ENCODE data around the gene CTNNBIP1.

The CTNNBIP1 gene

GRCh38 chr1:9889411-9889810, 20.7 kb downstream of the CTNNBIP1 start:
- no peak overlapping the region for H4K91ac ChIP-seq (ENCODE audit: low read depth, low read length)
- no peak overlapping the region for H2BK12ac ChIP-seq (ENCODE audit: low read length)
- no peak overlapping the region for H4K8ac ChIP-seq (ENCODE audit: low read depth, low read length)
- H3K18ac ChIP-seq (ENCODE audit: low read length) = no peak overlapping the region
- no peak overlapping the region for H2AFZ ChIP-seq (ENCODE audit: insufficient read depth, low read length, poor library complexity)
- no peaks in the 10 kb centered on the region for H3K79me2 ChIP-seq (ENCODE audit: control insufficient read depth, insufficient read depth, low read length, poor library complexity)
- H3K23ac ChIP-seq (ENCODE audit: low read length) = no peak overlapping the region
- peaks cover 3% of the 10 kb centered on the region in 2 experiments for H3K36me3 ChIP-seq (ENCODE audit: control insufficient read depth in 1 of 2, insufficient read depth in 2 of 2, low read length in 2 of 2)
- no peak overlapping the region for H2AK5ac ChIP-seq (ENCODE audit: low read length)
- H3K9ac ChIP-seq (ENCODE audit: low read length) = no peak overlapping the region
- no peaks in the 10 kb centered on the region for H3K27me3 ChIP-seq (ENCODE audit: insufficient read depth, low read length)
- no peak overlapping the region for H2BK120ac ChIP-seq (ENCODE audit: insufficient read depth, low read length, poor library complexity)
- peak overlapping the region; percentile 65 for H3K27ac ChIP-seq (ENCODE audit: low read depth, low read length)
- H3K14ac ChIP-seq (ENCODE audit: low read length) = no peak overlapping the region
- no peak for DNase-seq
- H3K4me1 ChIP-seq (ENCODE audit: control insufficient read depth in 1 of 2, insufficient read depth in 2 of 2, low read length in 2 of 2) = peaks cover 22 to 34% of the 10 kb centered on the region in 2 experiments
- H2BK5ac ChIP-seq (ENCODE audit: low read depth, low read length, poor library complexity) = no peak overlapping the region
- peaks cover 10% of the 10 kb centered on the region for H3K79me1 ChIP-seq (ENCODE audit: low read length)
- no peak overlapping the region for H3K4me2 ChIP-seq (ENCODE audit: low read length)
- no peak overlapping the region for H3K4ac ChIP-seq (ENCODE audit: low read depth, low read length)
- no peaks in the 10 kb centered on the region for H3K9me3 ChIP-seq (ENCODE audit: insufficient read depth, low read depth, low read length)
- H4K12ac ChIP-seq (ENCODE audit: low read depth, low read length) = no peak overlapping the region
- WGBS (ENCODE audit: extremely low coverage, insufficient coverage, insufficient read length) = no CpG with 5 or more reads among the region's 8 CpGs
- H3K4me3 ChIP-seq (ENCODE audit: low read depth, low read length) = no peak overlapping the region

DNA sequence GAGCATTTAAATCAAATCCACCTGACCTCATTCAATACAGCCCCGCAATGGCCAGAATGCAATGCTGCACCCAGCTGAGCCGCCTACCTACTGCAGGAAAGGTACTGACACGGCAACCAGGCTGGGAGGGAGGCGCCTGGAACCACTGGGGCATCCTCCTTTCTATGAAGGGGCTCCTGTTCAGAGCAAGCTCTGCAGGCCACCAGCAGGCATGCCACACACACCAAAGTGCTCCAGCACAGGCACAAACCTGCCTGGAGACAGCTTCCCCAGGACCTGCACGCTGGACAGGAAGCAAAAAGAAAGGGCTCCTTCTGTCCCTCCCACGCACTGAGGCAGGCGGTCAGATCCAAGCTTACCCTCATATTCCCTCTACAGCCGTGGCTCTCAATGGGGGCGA, 21.2 kb downstream of the CTNNBIP1 start:
- H3K4me2 ChIP-seq (ENCODE audit: low read length) = no peak overlapping the region
- H3K36me3 ChIP-seq (ENCODE audit: control insufficient read depth in 1 of 2, insufficient read depth in 2 of 2, low read length in 2 of 2) = peaks cover 3% of the 10 kb centered on the region in 2 experiments
- H3K79me2 ChIP-seq (ENCODE audit: control insufficient read depth, insufficient read depth, low read length, poor library complexity) = no peaks in the 10 kb centered on the region
- no peak for DNase-seq
- H3K27ac ChIP-seq (ENCODE audit: low read depth, low read length) = no peak overlapping the region
- H3K18ac ChIP-seq (ENCODE audit: low read length) = no peak overlapping the region
- no peak overlapping the region for H3K4ac ChIP-seq (ENCODE audit: low read depth, low read length)
- no peak overlapping the region for H2AFZ ChIP-seq (ENCODE audit: insufficient read depth, low read length, poor library complexity)
- H3K23ac ChIP-seq (ENCODE audit: low read length) = no peak overlapping the region
- no peak overlapping the region for H3K4me3 ChIP-seq (ENCODE audit: low read depth, low read length)
- no peak overlapping the region for H4K8ac ChIP-seq (ENCODE audit: low read depth, low read length)
- H4K91ac ChIP-seq (ENCODE audit: low read depth, low read length) = no peak overlapping the region
- no peak overlapping the region for H3K9ac ChIP-seq (ENCODE audit: low read length)
- no peak overlapping the region for H2BK5ac ChIP-seq (ENCODE audit: low read depth, low read length, poor library complexity)
- peaks cover 10% of the 10 kb centered on the region for H3K79me1 ChIP-seq (ENCODE audit: low read length)
- no peak overlapping the region for H3K14ac ChIP-seq (ENCODE audit: low read length)
- no peak overlapping the region for H2BK120ac ChIP-seq (ENCODE audit: insufficient read depth, low read length, poor library complexity)
- H3K4me1 ChIP-seq (ENCODE audit: control insufficient read depth in 1 of 2, insufficient read depth in 2 of 2, low read length in 2 of 2) = peaks cover 22 to 34% of the 10 kb centered on the region in 2 experiments
- no peak overlapping the region for H4K12ac ChIP-seq (ENCODE audit: low read depth, low read length)
- WGBS (ENCODE audit: extremely low coverage, insufficient coverage, insufficient read length) = no CpG with 5 or more reads among the region's 9 CpGs
- H3K9me3 ChIP-seq (ENCODE audit: insufficient read depth, low read depth, low read length) = no peaks in the 10 kb centered on the region
- no peak overlapping the region for H2AK5ac ChIP-seq (ENCODE audit: low read length)
- H2BK12ac ChIP-seq (ENCODE audit: low read length) = no peak overlapping the region
- no peaks in the 10 kb centered on the region for H3K27me3 ChIP-seq (ENCODE audit: insufficient read depth, low read length)

GRCh38 chr1:9887070-9887469, 23.0 kb downstream of the CTNNBIP1 start:
- Histone ChIP-seq H3K27me3 (ENCODE audit: insufficient read depth, low read length) (no peaks in the 10 kb centered on the region), H3K18ac (ENCODE audit: low read length) (no peak overlapping the region), H3K9ac (ENCODE audit: low read length) (no peak overlapping the region), H2BK12ac (ENCODE audit: low read length) (no peak overlapping the region), H3K27ac (ENCODE audit: low read depth, low read length) (no peak overlapping the region), H3K14ac (ENCODE audit: low read length) (no peak overlapping the region), H3K4me1 (ENCODE audit: control insufficient read depth in 1 of 2, insufficient read depth in 2 of 2, low read length in 2 of 2) (peaks cover 17 to 25% of the 10 kb centered on the region in 2 experiments), H3K4me2 (ENCODE audit: low read length) (no peak overlapping the region), H2AK5ac (ENCODE audit: low read length) (no peak overlapping the region), H2AFZ (ENCODE audit: insufficient read depth, low read length, poor library complexity) (no peak overlapping the region), H3K9me3 (ENCODE audit: insufficient read depth, low read depth, low read length) (no peaks in the 10 kb centered on the region), H3K23ac (ENCODE audit: low read length) (no peak overlapping the region), H3K4me3 (ENCODE audit: low read depth, low read length) (no peak overlapping the region), H4K91ac (ENCODE audit: low read depth, low read length) (no peak overlapping the region), H3K4ac (ENCODE audit: low read depth, low read length) (no peak overlapping the region), H3K79me2 (ENCODE audit: control insufficient read depth, insufficient read depth, low read length, poor library complexity) (no peaks in the 10 kb centered on the region), H4K8ac (ENCODE audit: low read depth, low read length) (no peak overlapping the region), H2BK5ac (ENCODE audit: low read depth, low read length, poor library complexity) (no peak overlapping the region), H4K12ac (ENCODE audit: low read depth, low read length) (no peak overlapping the region), H3K79me1 (ENCODE audit: low read length) (peaks cover 6% of the 10 kb centered on the region), H2BK120ac (ENCODE audit: insufficient read depth, low read length, poor library complexity) (no peak overlapping the region), H3K36me3 (ENCODE audit: control insufficient read depth in 1 of 2, insufficient read depth in 2 of 2, low read length in 2 of 2) (peaks cover 3 to 7% of the 10 kb centered on the region in 2 experiments)
- DNase-seq = no peak
- WGBS (ENCODE audit: extremely low coverage, insufficient coverage, insufficient read length) = no CpG with 5 or more reads among the region's 4 CpGs

GRCh38 chr1:9886092-9886742, 23.9 kb downstream of the CTNNBIP1 start:
- Histone ChIP-seq H2AK5ac (ENCODE audit: low read length) (no peak overlapping the region), H2BK12ac (ENCODE audit: low read length) (no peak overlapping the region)

More at GRCh38 chr1:9886092-9886742, 23.9 kb downstream of the CTNNBIP1 start:
- no peak overlapping the region for H3K9ac ChIP-seq (ENCODE audit: low read length)
- no peaks in the 10 kb centered on the region for H3K27me3 ChIP-seq (ENCODE audit: insufficient read depth, low read length)
- H4K91ac ChIP-seq (ENCODE audit: low read depth, low read length) = no peak overlapping the region
- H4K8ac ChIP-seq (ENCODE audit: low read depth, low read length) = no peak overlapping the region
- WGBS (ENCODE audit: extremely low coverage, insufficient coverage, insufficient read length) = no CpG with 5 or more reads among the region's 17 CpGs
- H3K4ac ChIP-seq (ENCODE audit: low read depth, low read length) = no peak overlapping the region
- no peak overlapping the region for H2BK5ac ChIP-seq (ENCODE audit: low read depth, low read length, poor library complexity)
- DNase-seq = no peak
- H3K79me1 ChIP-seq (ENCODE audit: low read length) = peaks cover 5% of the 10 kb centered on the region
- no peak overlapping the region for H3K27ac ChIP-seq (ENCODE audit: low read depth, low read length)
- H3K4me1 ChIP-seq (ENCODE audit: control insufficient read depth in 1 of 2, insufficient read depth in 2 of 2, low read length in 2 of 2) = peaks cover 14 to 22% of the 10 kb centered on the region in 2 experiments
- H2AFZ ChIP-seq (ENCODE audit: insufficient read depth, low read length, poor library complexity) = no peak overlapping the region
- no peak overlapping the region for H4K12ac ChIP-seq (ENCODE audit: low read depth, low read length)
- H3K18ac ChIP-seq (ENCODE audit: low read length) = no peak overlapping the region
- H3K14ac ChIP-seq (ENCODE audit: low read length) = no peak overlapping the region
- peak overlapping the region; percentile 13 for H3K4me3 ChIP-seq (ENCODE audit: low read depth, low read length)
- H3K9me3 ChIP-seq (ENCODE audit: insufficient read depth, low read depth, low read length) = no peaks in the 10 kb centered on the region
- no peak overlapping the region for H3K23ac ChIP-seq (ENCODE audit: low read length)
- H2BK120ac ChIP-seq (ENCODE audit: insufficient read depth, low read length, poor library complexity) = no peak overlapping the region
- H3K36me3 ChIP-seq (ENCODE audit: control insufficient read depth in 1 of 2, insufficient read depth in 2 of 2, low read length in 2 of 2) = peaks cover 3 to 7% of the 10 kb centered on the region in 2 experiments
- H3K79me2 ChIP-seq (ENCODE audit: control insufficient read depth, insufficient read depth, low read length, poor library complexity) = no peaks in the 10 kb centered on the region
- no peak overlapping the region for H3K4me2 ChIP-seq (ENCODE audit: low read length)
